Uterus (tissue), 2 donors: Measurements from ENCODE around the gene HCN3.

Source experiments
- CTCF ChIP-seq, 4 experiments: fragments of 200-600 bp in 2 of 4; fragments of 450-650 bp in 2 of 4; sonication (generic) in 2 of 4; IDR thresholded peaks; one replicate each; pipeline ENCODE4 v1.5.1; 2016 to 2019; ENCODE audit warnings: antibody characterized with exemption in 4 of 4, mild to moderate bottlenecking in 2 of 4, moderate library complexity in 1 of 4
- POLR2A ChIP-seq, 2 donors: fragments of 450-650 bp; IDR thresholded peaks; one replicate each; pipeline ENCODE4 v1.6.1; 2016; ENCODE audit warnings: antibody characterized with exemption in 2 of 2, mild to moderate bottlenecking in 1 of 2, moderate library complexity in 1 of 2

- TF ChIP-seq CTCF (IDR thresholded peaks at IDR 0.05) (peak in 2 of 4 experiments; percentile 2 to 16), POLR2A (IDR thresholded peaks at IDR 0.05) (peak in 1 of 2 donors; percentile 80)
Measured at GRCh38 chr1:155324037-155324716, 46.9 kb downstream of the HCN3 start.
